SK-N-SH treated with all-trans-retinoic acid at 6 μM for 48 hours (cell line): Measurements from ENCODE around the gene IFNA6.

ENCODE experiments used
- ATAC-seq: fragments of 200-7000 bp; cut with Tn5 transposase; 3 replicates; pipeline ENCODE4 v1.9.1; 2020; ENCODE audit warnings: mild to moderate bottlenecking, moderate library complexity
- ARNTL ChIP-seq: fragments of 450-650 bp; formaldehyde crosslinking; IDR thresholded peaks from 2 replicates; pipeline ENCODE4 v1.5.0; 2020; ENCODE audit warnings: low read depth, mild to moderate bottlenecking, moderate library complexity, borderline replicate concordance
- BACH2 ChIP-seq: fragments of 250-450 bp; sonication (Bioruptor Pico); IDR thresholded peaks from 2 replicates; pipeline ENCODE4 v1.9.0; 2021; ENCODE audit warnings: mild to moderate bottlenecking, borderline replicate concordance
- CSDC2 ChIP-seq: fragments of 250-450 bp; sonication (Bioruptor Pico); IDR thresholded peaks from 2 replicates; pipeline ENCODE4 v1.5.0; 2020; ENCODE audit warnings: mild to moderate bottlenecking, moderate library complexity
- ESRRG ChIP-seq: fragments of 250-450 bp; sonication (Bioruptor Pico); IDR thresholded peaks from 2 replicates; pipeline ENCODE4 v1.6.1; 2021; ENCODE audit warnings: mild to moderate bottlenecking
- GLIS3 ChIP-seq: fragments of 250-450 bp; sonication (Bioruptor Pico); IDR thresholded peaks from 2 replicates; pipeline ENCODE4 v1.5.0; 2020; ENCODE audit warnings: mild to moderate bottlenecking, moderate library complexity
- ISL1 ChIP-seq: fragments of 250-450 bp; sonication (Bioruptor Pico); IDR thresholded peaks from 2 replicates; pipeline ENCODE4 v2.1.2; 2022; ENCODE audit warnings: mild to moderate bottlenecking, moderate library complexity
- PPARA ChIP-seq: fragments of 250-450 bp; sonication (Bioruptor Pico); IDR thresholded peaks from 2 replicates; pipeline ENCODE4 v1.5.0; 2020; ENCODE audit warnings: mild to moderate bottlenecking, borderline replicate concordance
- RARB ChIP-seq: fragments of 250-450 bp; sonication (Bioruptor Pico); IDR thresholded peaks from 2 replicates; pipeline ENCODE4 v1.8.0; 2021; ENCODE audit warnings: mild to moderate bottlenecking, moderate library complexity
- SNAI2 ChIP-seq: fragments of 250-450 bp; sonication (Bioruptor Pico); IDR thresholded peaks from 2 replicates; pipeline ENCODE4 v1.5.0; 2020; ENCODE audit warnings: mild to moderate bottlenecking, moderate library complexity
- TCF4 ChIP-seq: fragments of 250-450 bp; sonication (Bioruptor Pico); IDR thresholded peaks from 2 replicates; pipeline ENCODE4 v1.8.0; 2021; ENCODE audit warnings: mild to moderate bottlenecking, moderate library complexity, borderline replicate concordance
- TOX ChIP-seq: fragments of 250-450 bp; sonication (Bioruptor Pico); IDR thresholded peaks from 2 replicates; pipeline ENCODE4 v1.8.0; 2021; ENCODE audit warnings: mild to moderate bottlenecking, moderate library complexity, borderline replicate concordance
- ZC3H10 ChIP-seq: fragments of 250-450 bp; sonication (Bioruptor Pico); IDR thresholded peaks from 2 replicates; pipeline ENCODE4 v1.5.1; 2021; ENCODE audit warnings: mild to moderate bottlenecking, moderate library complexity
- ZFP3 ChIP-seq: fragments of 250-450 bp; sonication (Bioruptor Pico); IDR thresholded peaks from 2 replicates; pipeline ENCODE4 v1.5.0; 2020; ENCODE audit warnings: mild to moderate bottlenecking, moderate library complexity
- ZFP30 ChIP-seq: fragments of 450-650 bp; formaldehyde crosslinking; IDR thresholded peaks from 2 replicates; pipeline ENCODE4 v1.5.0; 2022; ENCODE audit warnings: mild to moderate bottlenecking, moderate library complexity
- ZNF565 ChIP-seq: fragments of 450-650 bp; formaldehyde crosslinking; conservative IDR thresholded peaks from 2 replicates; pipeline ENCODE4 v1.5.0; 2020; ENCODE audit warnings: low read depth, mild to moderate bottlenecking, moderate library complexity
- ZNF70 ChIP-seq: fragments of 450-650 bp; formaldehyde crosslinking; IDR thresholded peaks from 2 replicates; pipeline ENCODE4 v1.5.0; 2020; ENCODE audit warnings: mild to moderate bottlenecking, moderate library complexity
- ZNF8 ChIP-seq: fragments of 450-650 bp; formaldehyde crosslinking; IDR thresholded peaks from 2 replicates; pipeline ENCODE4 v1.5.0; 2020; ENCODE audit warnings: mild to moderate bottlenecking, moderate library complexity
- TF ChIP-seq, protein P1 (sequence below): fragments of 250-450 bp; sonication (Bioruptor Pico); IDR thresholded peaks from 2 replicates; pipeline ENCODE4 v1.5.1; 2021; ENCODE audit warnings: mild to moderate bottlenecking, moderate library complexity
- TF ChIP-seq, protein P2 (sequence below): fragments of 250-450 bp; sonication (Bioruptor Pico); IDR thresholded peaks from 2 replicates; pipeline ENCODE4 v1.8.0; 2020; ENCODE audit warnings: mild to moderate bottlenecking, moderate library complexity, borderline replicate concordance
- TF ChIP-seq, protein P3 (sequence below): fragments of 250-450 bp; sonication (Bioruptor Pico); IDR thresholded peaks from 2 replicates; pipeline ENCODE4 v1.5.1; 2020; ENCODE audit warnings: low read depth, mild to moderate bottlenecking, moderate library complexity
- TF ChIP-seq, protein P4 (sequence below): fragments of 250-450 bp; sonication (Bioruptor Pico); IDR thresholded peaks from 2 replicates; pipeline ENCODE4 v1.8.0; 2021; ENCODE audit warnings: low read depth, mild to moderate bottlenecking, moderate library complexity, borderline replicate concordance
- TF ChIP-seq, protein P5 (sequence below): fragments of 250-450 bp; sonication (Bioruptor Pico); IDR thresholded peaks from 2 replicates; pipeline ENCODE4 v1.5.0; 2020; ENCODE audit warnings: mild to moderate bottlenecking, moderate library complexity

The IFNA6 gene

DNA sequence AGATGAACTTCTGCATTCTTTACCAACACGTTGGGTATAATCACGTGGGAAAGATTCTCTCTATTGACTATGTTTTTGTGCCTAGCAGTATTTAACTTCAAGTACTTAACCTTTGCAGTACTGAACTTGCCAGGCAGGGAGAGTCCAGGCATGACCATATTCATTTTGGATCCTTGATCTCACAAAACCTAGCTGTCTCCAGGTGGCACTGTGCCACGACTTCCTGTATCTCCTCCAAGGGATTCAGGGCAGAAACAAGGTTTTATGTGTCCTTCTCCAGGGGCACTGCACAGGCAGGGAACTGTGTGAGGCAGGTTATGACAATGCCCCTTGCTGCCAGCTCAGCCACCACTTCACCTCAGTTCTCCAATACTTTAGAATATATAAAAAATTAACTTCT lies 33.8 kb downstream of the IFNA6 start:
- no peak for ATAC-seq
- TF ChIP-seq ZFP30 (CRISPR knock-in tag) (no peak), RARB (no peak), ISL1 (CRISPR knock-in tag) (no peak), ZNF70 (CRISPR knock-in tag) (no peak), GLIS3 (CRISPR knock-in tag) (no peak), TOX (CRISPR knock-in tag) (no peak), BACH2 (CRISPR knock-in tag) (no peak), PPARA (CRISPR knock-in tag) (no peak), ARNTL (CRISPR knock-in tag) (no peak), ZC3H10 (CRISPR knock-in tag) (no peak)
- TF ChIP-seq, protein P1, sequence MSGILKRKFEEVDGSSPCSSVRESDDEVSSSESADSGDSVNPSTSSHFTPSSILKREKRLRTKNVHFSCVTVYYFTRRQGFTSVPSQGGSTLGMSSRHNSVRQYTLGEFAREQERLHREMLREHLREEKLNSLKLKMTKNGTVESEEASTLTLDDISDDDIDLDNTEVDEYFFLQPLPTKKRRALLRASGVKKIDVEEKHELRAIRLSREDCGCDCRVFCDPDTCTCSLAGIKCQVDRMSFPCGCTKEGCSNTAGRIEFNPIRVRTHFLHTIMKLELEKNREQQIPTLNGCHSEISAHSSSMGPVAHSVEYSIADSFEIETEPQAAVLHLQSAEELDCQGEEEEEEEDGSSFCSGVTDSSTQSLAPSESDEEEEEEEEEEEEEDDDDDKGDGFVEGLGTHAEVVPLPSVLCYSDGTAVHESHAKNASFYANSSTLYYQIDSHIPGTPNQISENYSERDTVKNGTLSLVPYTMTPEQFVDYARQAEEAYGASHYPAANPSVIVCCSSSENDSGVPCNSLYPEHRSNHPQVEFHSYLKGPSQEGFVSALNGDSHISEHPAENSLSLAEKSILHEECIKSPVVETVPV: no peak
- TF ChIP-seq, protein P2, sequence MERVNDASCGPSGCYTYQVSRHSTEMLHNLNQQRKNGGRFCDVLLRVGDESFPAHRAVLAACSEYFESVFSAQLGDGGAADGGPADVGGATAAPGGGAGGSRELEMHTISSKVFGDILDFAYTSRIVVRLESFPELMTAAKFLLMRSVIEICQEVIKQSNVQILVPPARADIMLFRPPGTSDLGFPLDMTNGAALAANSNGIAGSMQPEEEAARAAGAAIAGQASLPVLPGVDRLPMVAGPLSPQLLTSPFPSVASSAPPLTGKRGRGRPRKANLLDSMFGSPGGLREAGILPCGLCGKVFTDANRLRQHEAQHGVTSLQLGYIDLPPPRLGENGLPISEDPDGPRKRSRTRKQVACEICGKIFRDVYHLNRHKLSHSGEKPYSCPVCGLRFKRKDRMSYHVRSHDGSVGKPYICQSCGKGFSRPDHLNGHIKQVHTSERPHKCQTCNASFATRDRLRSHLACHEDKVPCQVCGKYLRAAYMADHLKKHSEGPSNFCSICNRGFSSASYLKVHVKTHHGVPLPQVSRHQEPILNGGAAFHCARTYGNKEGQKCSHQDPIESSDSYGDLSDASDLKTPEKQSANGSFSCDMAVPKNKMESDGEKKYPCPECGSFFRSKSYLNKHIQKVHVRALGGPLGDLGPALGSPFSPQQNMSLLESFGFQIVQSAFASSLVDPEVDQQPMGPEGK (CRISPR knock-in tag): no peak

DNA sequence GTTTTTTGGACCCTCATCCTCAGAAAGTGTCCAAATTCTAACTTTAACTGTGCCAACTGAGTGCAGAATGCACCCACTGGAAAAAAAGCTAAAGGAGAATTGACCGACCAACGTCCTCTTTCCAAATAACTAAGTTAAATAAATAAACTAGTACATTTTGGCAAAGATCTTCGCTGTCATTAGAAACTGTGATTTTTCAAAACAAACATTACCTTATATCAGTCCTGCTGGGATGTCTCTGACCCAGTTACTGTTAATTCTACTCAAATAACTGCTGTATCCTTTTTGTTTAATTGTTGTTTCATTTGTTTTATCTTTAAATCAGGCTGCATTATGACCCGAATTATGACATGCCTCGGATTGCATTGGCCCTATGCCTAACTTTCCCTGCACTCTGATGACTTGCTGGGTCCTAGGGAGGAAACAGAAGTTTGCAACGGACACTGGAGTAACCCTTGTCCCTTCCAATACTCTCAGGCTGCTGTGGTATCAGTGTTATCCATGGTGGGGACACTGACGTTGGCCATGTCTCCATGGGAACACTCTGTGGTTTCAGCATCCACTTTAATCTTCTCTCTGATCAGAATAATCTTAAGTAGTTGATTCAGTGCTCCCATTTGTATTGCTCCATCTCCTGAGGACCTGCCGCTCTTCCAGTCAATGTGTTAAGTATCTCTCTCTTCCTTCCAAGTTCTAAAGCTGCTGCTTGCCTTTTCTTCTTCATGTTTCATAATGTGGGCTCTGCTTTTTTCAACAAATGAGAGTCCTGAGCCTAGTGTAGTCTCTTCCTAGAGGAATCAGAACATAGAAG lies 34.5 kb downstream of the IFNA6 start:
- TF ChIP-seq ZFP30 (CRISPR knock-in tag) (no peak), TOX (CRISPR knock-in tag) (no peak), ZNF565 (CRISPR knock-in tag) (no peak), ESRRG (CRISPR knock-in tag) (no peak), CSDC2 (CRISPR knock-in tag) (no peak), SNAI2 (CRISPR knock-in tag) (no peak), ZFP3 (CRISPR knock-in tag) (no peak), RARB (no peak), ZNF8 (CRISPR knock-in tag) (no peak), ARNTL (CRISPR knock-in tag) (no peak), TCF4 (CRISPR knock-in tag) (no peak), PPARA (CRISPR knock-in tag) (no peak), GLIS3 (CRISPR knock-in tag) (no peak), ISL1 (CRISPR knock-in tag) (no peak), ZC3H10 (CRISPR knock-in tag) (no peak), ZNF70 (CRISPR knock-in tag) (no peak)
- TF ChIP-seq, protein P3, sequence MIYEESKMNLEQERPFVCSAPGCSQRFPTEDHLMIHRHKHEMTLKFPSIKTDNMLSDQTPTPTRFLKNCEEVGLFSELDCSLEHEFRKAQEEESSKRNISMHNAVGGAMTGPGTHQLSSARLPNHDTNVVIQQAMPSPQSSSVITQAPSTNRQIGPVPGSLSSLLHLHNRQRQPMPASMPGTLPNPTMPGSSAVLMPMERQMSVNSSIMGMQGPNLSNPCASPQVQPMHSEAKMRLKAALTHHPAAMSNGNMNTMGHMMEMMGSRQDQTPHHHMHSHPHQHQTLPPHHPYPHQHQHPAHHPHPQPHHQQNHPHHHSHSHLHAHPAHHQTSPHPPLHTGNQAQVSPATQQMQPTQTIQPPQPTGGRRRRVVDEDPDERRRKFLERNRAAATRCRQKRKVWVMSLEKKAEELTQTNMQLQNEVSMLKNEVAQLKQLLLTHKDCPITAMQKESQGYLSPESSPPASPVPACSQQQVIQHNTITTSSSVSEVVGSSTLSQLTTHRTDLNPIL (CRISPR knock-in tag): no peak
- TF ChIP-seq, protein P4, sequence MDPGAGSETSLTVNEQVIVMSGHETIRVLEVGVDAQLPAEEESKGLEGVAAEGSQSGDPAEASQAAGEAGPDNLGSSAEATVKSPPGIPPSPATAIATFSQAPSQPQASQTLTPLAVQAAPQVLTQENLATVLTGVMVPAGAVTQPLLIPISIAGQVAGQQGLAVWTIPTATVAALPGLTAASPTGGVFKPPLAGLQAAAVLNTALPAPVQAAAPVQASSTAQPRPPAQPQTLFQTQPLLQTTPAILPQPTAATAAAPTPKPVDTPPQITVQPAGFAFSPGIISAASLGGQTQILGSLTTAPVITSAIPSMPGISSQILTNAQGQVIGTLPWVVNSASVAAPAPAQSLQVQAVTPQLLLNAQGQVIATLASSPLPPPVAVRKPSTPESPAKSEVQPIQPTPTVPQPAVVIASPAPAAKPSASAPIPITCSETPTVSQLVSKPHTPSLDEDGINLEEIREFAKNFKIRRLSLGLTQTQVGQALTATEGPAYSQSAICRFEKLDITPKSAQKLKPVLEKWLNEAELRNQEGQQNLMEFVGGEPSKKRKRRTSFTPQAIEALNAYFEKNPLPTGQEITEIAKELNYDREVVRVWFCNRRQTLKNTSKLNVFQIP (CRISPR knock-in tag): no peak
- TF ChIP-seq, protein P5, sequence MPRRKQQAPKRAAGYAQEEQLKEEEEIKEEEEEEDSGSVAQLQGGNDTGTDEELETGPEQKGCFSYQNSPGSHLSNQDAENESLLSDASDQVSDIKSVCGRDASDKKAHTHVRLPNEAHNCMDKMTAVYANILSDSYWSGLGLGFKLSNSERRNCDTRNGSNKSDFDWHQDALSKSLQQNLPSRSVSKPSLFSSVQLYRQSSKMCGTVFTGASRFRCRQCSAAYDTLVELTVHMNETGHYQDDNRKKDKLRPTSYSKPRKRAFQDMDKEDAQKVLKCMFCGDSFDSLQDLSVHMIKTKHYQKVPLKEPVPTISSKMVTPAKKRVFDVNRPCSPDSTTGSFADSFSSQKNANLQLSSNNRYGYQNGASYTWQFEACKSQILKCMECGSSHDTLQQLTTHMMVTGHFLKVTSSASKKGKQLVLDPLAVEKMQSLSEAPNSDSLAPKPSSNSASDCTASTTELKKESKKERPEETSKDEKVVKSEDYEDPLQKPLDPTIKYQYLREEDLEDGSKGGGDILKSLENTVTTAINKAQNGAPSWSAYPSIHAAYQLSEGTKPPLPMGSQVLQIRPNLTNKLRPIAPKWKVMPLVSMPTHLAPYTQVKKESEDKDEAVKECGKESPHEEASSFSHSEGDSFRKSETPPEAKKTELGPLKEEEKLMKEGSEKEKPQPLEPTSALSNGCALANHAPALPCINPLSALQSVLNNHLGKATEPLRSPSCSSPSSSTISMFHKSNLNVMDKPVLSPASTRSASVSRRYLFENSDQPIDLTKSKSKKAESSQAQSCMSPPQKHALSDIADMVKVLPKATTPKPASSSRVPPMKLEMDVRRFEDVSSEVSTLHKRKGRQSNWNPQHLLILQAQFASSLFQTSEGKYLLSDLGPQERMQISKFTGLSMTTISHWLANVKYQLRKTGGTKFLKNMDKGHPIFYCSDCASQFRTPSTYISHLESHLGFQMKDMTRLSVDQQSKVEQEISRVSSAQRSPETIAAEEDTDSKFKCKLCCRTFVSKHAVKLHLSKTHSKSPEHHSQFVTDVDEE: no peak
- no peak; the same call in 1 of the 3 replicates for ATAC-seq
